Medulla oblongata (tissue), 1 donor: ENCODE measurements around the gene CPNE5.
A peak's percentile ranks its signal among the peaks of the same experiment; 100 is the strongest.

ENCODE experiments used
- DNase-seq: peaks from one replicate; pipeline ENCODE4 v3.0.0-alpha.2; 2015; ENCODE audit errors: extremely low spot score

The CPNE5 gene

DNA sequence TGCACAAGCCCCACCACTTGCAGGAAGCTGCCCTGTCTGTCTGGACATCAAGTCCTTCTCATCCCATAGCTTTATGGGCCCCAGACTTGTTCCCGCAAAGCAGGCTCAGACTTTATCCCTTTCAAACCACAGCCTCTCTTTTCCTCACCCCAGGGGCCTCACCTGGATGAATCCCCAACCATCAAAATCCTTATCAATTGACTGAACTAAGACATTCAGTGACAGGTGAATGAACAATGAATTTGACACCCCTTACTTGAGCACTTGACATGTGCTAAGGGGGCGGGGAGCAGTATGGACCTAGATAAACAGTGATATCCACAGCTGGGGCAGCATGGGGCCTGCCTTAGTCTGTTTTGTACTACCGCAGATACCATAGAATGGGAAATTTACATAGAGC lies 136.6 kb downstream of the CPNE5 start:
- DNase-seq: no peak

DNA sequence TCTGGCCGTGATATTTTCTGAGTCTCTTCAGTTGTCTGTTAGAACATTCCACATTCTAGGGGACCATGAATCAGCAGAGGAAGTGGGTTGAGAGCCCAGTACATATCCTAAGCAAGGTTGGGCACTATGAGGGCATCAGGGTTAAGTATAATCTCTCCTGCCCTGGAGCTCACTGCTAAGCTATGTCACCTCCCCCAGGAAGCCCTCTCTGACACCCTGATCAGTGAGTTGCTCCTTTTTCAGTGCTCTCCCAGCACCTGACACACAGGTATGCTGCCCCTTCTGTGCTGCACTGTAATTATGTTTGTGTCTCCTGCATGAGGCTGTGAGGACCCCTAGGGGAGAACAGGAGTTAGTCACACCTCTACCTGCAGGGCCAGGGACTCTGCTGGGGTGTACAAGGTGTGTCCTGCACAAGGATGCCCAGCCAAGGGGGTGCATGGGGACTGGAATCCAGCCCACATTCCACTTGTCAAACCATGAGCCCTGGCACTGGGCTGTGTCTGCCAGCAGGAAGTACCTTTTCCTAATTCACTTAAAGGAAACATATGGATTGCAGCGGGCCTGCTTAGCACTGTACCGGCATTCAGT lies 137.7 kb downstream of the CPNE5 start:
- no peak for DNase-seq

- DNase-seq: no peak
Measured at GRCh38 chr6:36700831-36701230, 138.4 kb downstream of the CPNE5 start.

- DNase-seq: no peak
Measured at GRCh38 chr6:36700071-36700812, 139.0 kb downstream of the CPNE5 start.

- no peak for DNase-seq
Measured at GRCh38 chr6:36699348-36699747, 139.9 kb downstream of the CPNE5 start.

DNA sequence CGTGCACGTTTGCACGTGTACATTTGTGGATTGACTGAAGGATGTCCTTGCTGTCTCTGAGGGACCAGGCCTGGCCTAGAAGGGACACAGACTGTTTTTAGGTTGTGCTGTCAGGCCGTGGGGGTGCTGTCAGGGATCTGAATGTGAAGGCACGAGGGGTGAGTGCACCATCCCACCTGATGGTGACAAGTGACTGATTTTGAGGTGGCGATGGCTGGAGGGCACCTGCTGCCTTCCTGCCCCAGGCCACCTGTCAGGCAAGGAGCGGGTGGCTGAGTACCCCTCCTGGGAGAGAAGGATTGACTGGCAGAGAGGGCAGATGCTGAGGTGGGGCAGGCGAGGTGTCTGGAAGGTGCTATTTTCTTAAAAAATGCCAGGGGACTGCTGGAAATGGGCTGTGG lies 140.4 kb downstream of the CPNE5 start:
- no peak for DNase-seq

DNA sequence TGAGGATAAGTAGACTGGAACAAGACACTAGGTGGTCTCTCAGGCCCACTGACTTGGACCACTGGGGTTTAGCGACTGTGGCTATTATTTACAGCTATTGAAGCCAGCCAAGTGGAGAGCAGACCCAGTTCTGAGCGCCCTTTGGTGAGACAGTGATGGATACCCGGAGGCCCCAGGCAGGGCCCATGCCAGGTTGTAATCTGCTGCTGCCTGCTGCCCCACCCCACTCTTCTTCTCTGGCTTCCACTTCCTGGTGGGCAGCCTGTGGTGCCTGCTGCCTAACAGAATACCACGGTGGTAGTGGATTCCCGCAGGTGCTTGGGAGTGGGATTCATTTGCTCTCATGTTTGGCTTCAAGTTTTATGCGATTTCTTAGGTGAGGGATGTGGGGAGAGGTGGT lies 141.0 kb downstream of the CPNE5 start:
- no peak for DNase-seq

DNA sequence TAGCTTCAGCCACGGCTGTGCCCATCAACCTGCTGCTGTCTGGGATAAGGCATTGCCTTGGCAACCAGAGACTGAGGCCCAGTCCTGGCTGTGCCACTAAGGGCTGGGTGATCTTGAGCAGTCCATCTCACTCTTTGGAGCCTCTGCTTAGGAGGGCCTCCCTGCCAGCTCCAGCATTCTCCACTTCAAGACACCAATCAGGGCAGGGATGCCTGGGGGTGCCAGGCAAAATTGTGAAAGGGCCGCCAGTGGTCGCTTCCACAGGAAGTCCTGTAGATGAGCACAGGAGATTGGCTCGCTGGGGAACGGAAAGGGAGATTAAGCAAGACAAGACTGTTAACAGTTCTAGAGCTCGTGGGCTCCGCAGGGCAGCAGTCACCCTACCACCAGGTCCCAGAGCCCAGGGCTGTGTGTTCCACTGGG lies 141.8 kb downstream of the CPNE5 start, which contains the start of gene RAB44:
RAB44 (plus strand) TSS at position 346 of the 423 bp plus-strand sequence. CDS start 6,410 bp downstream, outside the sequence.
- no peak for DNase-seq

GRCh38 chr6:36695414-36695813 lies 143.8 kb downstream of the CPNE5 start:
- no peak for DNase-seq

GRCh38 chr6:36694616-36695015 lies 144.6 kb downstream of the CPNE5 start:
- no peak for DNase-seq

DNA sequence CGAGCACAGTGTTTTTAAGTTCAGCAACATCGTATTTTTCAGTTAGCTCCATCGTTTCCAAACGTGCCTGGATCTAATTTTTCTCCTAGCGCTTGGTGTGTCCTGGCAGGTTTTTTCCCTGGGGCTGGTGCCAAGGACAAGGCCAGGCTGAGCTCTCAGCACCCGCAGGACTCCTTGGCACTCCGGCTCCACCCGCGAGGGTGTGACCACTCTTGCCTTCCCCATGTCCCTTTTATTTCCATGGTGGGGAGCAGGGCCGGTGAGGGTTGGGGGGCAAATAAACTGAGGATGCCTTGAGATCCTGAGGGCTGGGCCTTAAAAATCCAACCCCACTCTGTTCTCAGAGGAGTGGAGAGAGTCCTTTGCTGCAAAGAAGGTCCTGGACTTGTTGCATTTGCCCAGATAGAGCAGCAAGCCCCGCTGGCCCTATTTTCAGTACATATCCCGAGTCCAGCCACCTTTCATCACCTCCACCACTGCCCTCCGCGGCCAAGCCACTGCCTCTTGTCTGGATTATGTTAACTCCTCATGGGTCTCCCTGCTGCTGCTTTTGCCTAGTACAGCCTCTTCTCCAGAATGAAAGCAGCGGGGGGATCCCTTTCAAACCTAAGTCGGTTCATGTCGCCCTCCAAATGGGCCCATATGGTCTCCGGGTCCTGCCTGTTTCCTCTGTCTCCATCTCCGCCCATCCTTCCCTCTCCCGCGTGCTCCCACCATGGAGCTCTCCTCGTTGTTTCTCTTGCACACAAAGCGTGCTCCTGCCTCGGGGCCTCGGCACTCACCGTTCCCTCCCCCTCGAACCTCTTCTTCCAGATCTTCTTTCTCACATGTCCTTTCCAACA lies 146.2 kb downstream of the CPNE5 start:
- DNase-seq: peak; percentile 10

- no peak for DNase-seq
Measured at GRCh38 chr6:36692220-36692619, 147.0 kb downstream of the CPNE5 start.

DNA sequence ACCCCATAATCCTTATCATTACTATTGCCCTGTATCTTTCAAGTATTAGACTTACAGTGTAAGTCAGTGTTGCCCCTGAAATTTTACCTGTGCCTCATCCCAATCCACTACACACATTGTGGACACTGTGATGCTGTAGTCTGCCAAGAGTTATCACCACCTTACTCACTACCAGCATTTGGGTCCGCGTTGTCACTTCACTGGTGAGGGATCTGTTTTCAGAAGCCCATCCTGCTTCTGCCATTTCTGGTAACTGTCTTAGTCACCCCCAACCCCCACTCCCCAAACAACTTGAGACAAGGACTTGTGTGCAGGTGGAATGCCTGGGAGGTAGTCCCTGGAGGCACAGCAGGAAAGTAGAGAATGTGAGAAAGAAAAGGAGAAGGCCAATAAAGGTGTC lies 147.6 kb downstream of the CPNE5 start:
- DNase-seq: no peak

DNA sequence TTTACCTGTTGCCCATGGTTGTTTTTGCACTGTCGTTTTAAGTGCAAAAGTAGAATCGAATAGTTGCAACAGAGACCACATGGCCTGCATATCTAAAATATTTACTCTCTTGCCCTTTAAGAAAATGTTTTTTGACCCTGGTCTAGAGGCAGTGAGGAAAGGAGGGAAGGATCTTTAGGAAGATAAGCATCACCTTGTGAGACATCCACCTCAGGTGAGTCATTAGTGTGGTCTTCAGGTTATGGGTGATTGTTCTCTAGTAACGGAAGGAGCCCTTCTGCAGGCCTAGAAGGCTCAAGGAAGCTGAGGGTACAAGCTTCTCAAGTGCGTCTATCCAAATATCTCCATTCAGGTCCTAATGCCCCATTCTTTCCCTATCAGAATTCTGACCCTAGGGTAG lies 148.2 kb downstream of the CPNE5 start:
- DNase-seq: no peak
